Cerebellar nuclear complex (tissue), 1 donor: ENCODE data around the gene FAM98C.
"Not testable (repeated sequence)": the region's sequence is repeated elsewhere in the genome, so short reads cannot be mapped to it uniquely, and the experiment has no call there.

Experiments used
- DNase-seq, 2 experiments: peaks; one replicate each; lab custom pipeline; 2025; lab: John Stamatoyannopoulos, UW

Gene FAM98C

DNA sequence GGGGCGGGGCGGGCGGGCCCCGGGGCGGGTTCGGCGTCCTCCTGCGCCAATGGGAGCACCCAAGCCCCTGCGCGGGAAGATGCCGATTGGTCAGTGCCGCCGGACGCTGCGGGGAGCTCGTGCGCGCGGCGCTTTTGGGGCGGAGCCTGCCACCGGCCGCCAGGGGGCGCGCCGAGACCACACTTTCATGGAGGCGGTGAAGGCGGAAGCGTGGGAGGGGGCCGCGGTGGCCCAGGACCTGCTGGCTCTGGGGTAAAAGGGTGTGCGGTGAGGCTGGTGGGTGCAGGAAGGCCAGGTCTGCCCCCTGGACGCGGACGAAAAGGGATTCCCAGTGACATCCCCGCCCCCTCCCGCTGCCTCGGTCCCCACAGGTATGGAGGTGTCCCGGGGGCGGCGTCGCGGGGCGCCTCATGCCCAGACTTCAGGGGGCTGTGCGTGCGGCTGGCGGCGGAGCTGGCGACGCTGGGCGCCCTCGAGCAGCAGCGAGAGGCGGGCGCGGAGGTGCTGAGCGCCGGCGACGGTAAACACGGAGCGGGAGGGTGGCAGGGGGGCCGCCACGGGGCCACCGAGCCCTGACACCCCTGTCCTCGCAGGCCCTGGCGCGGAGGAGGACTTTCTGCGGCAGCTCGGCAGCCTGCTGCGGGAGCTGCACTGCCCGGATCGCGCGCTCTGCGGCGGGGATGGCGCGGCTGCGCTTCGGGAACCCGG lies at the start of gene FAM98C:
Gene FAM98C, plus strand, starts transcription at position 127 of the 708 bp plus-strand sequence. Its CDS starts 61 bp downstream, at position 188.
- peak; percentile 81 to 94 for DNase-seq

DNA sequence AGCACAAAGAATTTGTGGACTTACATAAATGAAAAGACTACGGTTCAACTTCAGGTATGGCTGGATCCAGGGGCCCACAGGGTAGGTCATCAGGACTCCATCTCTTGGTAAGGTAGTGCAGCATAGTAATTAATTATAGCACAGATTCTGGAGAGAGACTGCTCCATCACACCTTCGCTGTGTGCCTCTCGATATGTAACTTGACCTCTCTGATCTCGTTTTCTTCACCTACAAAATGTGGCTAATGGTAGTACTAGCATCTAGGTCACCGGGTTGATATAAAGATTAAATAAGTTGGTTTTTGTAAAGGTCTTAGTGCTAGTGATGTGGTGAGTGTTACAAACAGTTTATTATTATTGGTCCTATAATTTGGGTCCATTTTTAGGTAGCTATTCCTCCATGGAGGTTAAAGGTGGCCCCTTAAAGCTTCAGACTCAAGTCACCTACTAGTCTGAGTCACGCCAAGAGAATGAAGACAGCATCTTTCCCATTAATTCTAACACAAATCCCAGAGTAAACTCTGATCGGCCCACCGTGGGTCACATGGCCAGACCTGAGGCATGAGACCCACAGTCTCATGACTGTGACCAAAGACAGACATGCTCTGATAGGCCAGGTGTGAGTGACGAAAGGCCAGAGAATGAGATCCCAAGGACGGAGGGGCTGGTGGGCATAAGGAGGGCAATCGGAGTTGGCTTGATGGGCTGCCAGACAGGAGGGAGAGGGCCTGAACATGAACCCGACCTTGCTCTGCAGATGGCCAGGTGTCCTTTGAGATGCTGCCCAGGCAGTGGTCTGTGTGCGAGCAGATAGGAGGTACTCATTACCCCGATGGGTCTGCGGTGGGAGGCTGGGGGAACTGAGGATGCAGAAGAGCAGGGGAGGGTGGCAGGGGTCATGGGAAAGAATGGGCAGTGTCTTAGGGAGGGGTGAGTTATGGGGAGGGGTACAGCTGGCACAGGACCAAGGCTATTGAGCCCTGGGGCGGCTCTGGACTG lies 46.9 kb upstream of the FAM98C start:
- DNase-seq = no peak

DNA sequence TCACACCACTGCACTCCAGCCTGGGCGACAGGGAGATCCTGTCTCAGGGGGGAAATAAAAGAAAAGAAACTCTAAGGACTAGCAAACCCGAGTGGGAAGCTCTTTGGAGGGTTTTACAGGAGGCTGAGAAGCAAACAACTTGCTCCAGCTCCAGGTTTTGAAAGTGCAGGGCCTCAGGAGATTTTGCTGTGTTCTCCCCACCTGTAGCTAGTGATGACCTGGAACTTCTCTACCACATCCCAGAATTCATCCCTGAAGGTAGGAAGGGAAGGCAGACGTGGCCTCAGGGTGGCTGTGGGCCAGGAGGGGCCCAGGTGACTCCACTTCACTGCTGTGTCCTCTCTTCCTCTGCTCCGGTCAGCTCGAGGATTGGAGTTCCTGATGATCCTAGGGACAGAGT lies 44.8 kb upstream of the FAM98C start:
- DNase-seq = no peak

DNA sequence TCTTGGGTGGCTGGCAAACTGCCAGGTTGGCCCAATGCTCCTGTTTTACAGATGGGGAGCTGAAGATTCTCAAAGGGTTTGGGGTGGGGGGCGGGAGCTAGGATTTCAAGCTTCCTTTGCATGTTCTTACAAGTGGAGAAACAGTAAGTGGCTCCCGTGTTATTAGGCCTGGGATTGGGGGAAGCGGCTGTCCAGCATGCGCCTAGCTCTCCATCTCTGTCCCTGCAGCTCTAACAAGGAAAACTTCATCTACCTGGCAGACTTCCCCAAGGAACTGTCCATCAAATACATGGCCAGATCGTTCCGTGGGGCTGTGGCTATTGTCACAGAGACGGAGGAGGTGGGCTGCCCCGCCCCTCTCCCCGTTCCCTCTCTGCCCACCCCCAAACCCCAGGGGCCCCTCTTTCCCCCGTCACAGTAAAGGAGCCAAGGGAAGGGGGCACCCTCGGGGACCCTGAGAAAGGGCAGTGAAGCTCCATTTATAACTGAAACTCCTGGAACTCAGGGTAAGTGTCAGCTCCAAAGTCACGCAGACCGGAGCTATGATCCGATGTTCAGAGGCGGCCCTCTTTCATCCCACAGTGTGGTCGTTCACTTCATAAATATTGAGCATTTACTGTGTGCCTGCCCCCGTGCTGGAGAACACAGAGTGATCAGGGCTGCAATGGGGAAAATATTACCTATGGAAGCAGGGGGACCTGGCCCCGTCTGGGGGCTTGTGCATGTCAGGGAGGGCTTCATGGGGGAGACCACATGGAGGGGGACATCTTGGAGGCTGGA lies 43.5 kb upstream of the FAM98C start:
- DNase-seq = no peak

DNA sequence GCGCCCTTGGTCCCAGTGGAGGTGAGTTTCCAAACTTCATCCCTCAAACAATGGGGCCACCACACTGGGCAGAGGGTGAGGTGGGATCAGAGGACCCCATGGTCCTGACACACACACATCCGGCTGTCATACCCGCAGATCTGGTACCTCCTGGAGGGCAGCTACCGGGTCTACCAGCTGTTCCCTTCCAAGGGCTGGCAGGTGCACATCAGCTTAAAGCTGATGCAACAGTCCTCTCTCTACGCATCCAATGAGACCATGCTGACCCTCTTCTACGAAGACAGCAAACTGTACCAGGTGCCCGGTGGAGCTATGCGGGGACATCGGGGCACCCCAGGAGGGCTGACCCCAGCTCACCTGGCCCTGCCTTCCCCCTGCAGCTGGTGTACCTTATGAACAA lies 42.5 kb upstream of the FAM98C start:
- no peak for DNase-seq

DNA sequence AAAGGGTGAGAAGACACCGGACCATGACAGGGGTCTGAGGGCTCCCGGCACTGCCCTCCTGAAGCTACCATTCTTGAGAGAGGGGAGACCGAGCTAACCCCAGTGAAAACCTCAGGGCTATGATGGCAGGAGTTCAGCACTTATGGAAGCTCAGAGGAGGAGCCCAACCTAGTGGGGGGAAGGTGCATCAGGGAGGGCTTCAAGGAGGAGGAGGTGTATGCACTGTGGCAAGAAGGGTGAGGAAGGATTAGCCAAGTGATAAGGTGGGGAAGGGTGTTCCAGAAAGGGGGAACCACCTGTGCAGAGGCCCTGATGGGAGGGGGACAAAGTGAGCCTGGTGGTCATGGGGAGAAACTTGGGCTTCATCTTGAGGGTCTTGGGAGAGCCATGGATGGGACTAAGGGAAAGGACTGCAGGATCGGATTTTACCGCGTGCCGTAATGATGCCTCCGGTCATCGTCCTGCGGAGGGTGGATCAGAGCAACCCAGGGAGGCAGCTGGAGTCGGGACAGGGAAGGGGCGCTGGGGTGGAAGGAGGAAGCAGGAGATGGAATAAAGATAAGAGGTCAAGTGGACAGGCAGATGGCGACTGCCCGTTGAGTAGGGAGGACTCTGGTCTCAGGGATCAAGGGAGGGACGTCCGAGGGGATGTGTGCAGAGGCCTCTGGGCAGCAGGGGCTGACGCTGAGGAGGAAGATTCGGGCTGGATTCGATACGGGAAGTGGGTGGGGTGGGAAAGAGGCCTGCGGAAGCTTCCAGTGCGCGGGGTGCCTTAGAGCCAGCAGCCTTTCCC lies 41.9 kb upstream of the FAM98C start:
- DNase-seq = no peak

DNA sequence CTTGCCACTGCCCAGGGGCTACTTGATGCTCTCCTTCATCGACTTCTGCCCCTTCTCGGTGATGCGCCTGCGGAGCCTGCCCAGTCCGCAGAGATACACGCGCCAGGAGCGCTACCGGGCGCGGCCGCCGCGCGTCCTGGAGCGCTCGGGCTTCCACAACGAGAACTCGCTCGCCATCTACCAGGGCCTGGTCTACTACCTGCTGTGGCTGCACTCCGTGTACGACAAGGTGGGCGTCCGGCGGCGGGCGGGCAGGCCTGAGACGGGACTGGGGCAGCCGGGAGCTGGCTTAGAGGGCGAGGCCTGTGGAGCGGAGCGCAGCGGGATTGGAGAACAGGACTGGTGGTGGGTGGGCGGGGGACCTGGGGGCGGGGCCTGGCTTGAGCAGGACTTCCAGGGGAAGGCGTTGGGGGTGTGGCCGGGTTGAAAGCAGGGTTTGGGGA lies 41.2 kb upstream of the FAM98C start:
- peak in 1 of 2 experiments; percentile 2 for DNase-seq

DNA sequence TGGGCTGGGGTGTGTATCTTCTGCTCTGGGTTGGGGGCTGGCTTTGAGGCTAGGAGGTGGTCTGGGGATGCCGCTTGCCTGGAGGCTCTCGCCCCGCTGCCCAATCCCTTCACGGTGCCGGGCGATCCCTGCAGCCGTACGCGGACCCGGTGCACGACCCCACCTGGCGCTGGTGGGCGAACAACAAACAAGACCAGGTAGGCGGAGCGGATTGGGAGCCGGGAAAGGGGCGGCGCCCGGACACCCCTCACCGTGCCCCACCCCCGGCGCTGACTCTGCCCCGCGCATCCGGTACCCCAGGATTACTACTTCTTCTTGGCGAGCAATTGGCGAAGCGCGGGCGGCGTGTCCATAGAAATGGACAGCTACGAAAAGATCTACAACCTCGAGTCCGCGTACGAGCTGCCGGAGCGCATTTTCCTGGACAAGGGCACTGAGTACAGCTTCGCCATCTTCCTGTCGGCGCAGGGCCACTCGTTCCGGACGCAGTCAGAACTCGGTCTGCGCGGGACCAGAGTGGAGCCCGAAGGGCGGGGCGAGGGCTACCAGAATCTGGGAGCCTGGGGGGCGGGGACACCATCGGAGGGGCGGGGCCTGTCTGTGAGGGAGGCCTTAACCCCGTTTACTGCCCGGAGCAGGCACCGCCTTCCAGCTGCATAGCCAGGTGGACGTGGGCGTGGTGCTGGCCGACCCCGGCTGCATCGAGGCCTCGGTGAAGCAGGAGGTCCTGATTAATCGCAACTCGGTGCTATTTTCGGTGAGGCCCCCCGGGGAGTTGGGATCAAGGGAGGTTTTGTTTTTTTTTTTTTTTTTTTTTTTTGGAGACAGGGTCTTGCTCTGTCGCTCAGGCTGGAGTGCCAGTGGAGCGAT lies 40.6 kb upstream of the FAM98C start:
- no peak for DNase-seq

DNA sequence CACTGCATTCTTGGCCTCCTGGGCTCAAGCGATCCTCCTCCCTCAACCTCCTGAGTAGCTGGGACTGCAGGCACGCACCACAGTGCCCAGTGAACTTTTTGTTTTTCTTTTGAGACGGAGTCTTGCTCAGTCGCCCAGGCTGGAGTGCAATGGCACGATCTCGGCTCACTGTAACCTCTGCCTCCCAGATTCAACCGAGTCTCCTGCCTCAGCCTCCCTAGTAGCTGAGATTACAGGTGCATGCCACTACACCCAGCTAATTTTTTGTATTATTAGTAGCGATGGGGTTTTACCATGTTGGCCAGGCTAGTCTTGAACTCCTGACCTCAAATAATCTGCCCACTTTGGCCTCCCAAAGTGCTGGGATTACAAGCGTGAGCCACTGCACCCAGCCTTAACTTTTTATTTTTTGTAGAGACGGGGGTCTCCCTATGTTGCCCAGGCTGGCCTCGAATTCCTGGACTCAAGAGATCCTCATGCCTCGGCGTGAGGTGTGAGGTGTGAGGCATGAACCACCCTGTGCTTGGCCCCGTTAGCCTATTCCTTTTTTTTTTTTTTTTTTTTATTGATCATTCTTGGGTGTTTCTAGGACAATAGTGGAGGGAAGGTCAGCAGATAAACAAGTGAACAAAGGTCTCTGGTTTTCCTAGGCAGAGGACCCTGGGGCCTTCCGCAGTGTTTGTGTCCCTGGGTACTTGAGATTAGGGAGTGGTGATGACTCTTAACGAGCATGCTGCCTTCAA lies 39.8 kb upstream of the FAM98C start:
- not testable (repeated sequence) for DNase-seq

DNA sequence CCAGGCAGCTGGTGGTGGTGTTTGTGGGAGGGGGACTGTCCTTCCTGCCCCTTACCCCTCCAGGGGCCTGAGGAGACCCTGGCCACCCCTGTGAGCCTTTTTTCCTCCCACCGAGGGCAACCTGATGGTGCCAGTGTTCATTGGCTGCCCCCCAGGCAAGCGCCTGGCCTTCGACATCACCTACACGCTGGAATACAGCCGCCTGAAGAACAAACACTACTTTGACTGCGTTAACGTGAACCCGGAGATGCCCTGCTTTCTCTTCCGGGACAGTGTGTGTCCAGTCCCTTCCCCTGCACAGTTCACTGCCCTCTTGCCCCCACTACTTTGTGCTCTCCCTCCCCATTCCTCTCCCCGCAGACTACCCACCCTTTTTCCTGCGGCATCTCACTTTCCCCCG lies 35.9 kb upstream of the FAM98C start:
- no peak for DNase-seq

DNA sequence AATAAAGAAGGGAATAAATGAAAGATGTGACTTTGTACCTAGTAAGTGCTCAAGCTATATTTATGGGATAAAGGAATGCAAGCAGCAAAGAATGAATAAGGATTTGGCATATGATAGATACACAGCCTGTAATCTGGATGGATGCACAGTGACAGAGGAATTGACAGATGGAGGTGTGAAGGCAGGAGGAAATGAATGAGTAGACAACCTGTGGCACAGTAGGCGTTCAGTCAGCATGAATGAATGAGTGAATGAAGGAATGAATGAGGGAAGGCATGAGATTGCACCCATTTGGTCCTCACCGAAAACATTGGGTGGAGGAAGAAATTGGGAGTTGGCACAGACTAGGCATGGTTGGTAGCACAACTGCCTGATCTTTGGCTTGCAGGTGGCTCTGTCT lies 33.3 kb upstream of the FAM98C start:
- no peak for DNase-seq

DNA sequence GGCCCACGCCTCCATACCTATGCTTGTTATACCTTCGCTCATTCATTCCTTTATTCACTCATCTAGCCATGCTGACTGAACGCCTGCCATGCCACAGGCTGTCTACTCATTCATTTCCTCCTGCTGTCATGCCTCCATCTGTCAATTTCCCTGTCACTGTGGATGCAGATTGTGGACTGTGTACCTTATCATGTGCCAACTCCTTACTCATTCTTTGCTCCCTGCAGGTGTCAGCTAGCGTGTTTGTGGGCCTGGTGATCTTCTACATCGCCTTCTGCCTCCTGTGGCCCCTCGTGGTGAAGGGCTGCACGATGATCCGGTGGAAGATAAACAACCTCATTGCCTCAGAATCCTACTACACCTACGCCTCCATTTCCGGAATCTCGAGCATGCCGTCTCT lies 32.6 kb upstream of the FAM98C start:
- DNase-seq = peak; percentile 72 to 75

DNA sequence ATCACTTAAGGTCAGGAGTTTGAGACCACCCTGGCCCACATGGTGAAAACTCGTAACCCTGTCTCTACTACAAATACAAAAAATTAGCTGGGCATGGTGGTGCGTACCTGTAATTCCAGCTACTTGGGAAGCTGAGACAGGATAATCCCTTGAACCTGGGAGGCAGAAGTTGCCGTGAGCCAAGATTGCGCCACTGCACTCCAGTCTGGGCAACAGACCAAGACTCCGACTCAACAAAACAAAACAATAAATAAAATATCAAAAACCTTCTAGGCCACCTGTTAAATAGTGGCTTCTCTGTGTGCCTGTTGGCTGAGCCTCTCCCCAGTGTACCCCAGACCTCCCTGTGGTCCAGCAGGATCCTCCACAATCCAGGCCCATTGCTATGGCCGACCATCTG lies 31.8 kb upstream of the FAM98C start:
- no peak for DNase-seq

DNA sequence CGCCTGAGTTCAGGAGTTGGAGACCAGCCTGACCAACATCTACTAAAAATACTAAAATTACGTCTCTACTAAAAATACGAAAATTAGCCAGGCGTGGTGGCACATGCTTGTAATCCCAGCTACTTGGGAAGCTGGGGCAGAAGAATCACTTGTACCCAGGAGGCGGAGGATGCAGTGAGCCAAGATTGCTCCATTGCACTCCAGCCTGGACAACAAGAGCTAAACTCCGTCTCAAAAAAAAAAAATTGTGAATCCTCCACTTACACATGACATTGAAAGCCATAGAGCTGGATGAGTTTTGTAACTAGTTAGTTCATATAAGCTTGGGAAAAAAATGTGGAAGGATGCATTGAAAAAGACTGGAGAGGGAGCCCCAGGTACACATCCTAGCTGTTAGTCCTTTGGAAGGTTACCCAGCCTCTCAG lies 29.0 kb upstream of the FAM98C start:
- DNase-seq = no peak

DNA sequence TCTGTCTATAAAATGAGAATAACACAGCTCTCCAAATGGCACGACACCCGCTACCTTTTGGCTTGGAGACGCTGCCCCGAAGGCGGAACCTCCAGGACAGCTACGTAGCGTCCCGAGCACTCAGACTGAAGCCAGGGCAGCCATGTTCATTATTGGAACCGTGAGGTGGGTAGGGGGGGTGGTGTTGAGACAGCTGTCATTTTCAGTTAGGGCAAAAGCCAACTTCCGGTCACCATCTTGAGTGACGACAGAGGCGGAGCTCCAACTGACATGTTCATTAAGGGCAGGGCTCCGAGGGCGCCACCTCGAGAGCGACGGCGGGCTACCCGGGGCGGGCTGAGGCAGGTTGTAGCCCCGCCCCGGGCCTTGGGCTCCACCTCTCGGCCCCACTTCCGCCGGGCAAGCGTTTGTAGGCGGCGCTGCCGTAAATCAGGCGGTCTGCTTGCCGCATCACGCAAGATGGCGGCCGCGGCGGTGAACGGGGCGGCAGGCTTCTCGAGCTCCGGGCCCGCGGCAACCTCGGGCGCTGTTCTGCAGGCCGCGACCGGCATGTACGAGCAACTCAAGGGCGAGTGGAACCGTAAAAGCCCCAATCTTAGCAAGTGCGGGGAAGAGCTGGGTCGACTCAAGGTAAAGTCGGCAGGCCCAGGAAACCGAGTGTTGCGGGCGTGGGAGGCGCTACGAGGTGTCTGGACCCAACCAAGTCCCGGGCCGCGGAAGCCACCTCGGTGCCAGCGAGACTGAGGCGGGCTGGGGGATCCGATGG lies 28.4 kb upstream of the FAM98C start, which contains the start of gene PSMD8:
Gene PSMD8, plus strand, starts transcription at position 240 of the 766 bp plus-strand sequence. Its CDS starts 31 bp downstream, at position 271.
- DNase-seq = peak; percentile 98 to 100

DNA sequence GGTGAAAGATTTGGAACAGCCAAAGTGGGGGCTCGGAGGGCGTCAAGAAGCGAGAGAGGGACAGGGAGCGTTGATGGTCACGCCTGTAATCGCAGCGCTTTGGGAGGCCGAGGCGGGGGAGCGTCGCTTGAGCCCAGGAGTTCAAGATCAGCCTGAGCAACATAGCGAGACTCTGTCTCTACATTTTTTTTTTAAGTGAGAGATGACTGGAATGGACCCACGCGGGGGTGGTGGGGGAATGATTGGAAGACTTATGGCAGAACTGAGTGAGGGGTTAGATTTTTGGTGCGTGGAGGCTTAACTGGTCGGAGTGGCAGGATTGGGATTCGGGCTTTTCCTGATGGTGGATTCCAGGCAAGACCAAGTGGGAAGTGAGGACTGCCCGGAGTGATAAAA lies 27.8 kb upstream of the FAM98C start:
- DNase-seq = no peak

DNA sequence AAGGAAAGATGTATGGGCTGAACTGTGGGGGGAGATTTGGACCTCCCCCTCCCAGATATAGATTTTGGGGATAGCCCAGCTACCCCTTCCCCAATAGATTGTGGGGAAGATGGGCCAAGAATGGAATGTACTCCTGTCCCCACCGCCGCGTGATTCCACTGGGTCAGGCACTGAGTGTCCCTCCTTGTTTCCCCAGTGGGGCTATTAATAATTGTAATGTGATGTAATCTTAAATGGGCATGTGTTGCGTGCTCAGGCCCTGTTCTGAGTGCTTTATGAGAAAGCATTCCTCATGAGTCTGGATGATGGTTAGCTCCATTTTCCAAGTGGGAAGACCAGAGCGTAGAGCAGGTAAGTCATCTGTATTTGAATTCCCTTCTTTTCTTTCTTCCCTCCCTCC lies 27.1 kb upstream of the FAM98C start:
- DNase-seq = no peak

DNA sequence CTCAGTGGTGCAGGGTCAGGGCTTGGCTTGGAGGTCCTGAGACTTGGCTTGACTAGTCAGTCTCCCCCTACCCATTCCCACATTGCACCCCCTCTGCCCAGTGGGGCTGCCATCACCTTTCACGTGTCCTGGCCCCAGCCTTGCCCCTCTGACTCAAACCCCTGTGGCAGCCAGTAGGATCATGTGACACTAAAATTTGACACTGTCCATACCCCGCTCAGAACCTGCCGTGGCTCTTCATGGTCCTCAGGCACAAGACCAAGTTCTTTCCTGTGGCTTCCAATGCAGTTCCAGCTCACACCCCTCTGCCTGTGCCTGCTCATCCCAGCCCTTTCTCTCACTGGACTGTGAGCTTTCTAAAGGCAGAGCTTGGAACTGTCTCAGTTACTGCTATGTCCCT lies 26.3 kb upstream of the FAM98C start:
- DNase-seq = no peak

DNA sequence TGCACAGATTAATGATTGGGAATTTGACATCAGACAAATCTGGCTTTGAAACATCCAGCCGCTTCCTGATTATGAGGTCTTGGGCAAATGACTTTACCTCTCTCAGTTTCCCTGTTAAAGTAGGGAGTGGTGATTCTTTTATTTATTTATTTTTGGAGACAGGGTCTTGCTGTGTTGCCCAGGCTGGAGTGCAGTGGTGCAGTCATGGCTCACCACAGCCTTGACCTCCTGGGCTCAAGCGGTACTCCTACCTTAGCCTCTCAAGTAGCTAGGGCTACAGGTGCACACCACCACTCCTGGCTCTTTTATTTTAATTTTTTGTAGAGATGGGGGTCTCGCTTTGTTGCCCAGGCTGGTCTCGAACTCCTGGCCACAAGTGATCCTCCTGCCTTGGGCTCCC lies 25.8 kb upstream of the FAM98C start:
- no peak for DNase-seq
